ENCODE data around the gene ZNF543.

ZNF543 gene

GRCh38 chr19:57355916-57356315 is 35.6 kb downstream of the ZNF543 start:
- Histone ChIP-seq H3K27ac (ENCODE audit: low read length) (no peak overlapping the region), H3K4me1 (ENCODE audit: insufficient read depth, low read length) (peaks cover 22% of the 10 kb centered on the region), H3K27me3 (ENCODE audit: insufficient read depth, low read length, poor library complexity) (no peaks in the 10 kb centered on the region), H3K9me3 (ENCODE audit: insufficient read depth, low read length, severe bottlenecking) (no peaks in the 10 kb centered on the region), H3K36me3 (ENCODE audit: insufficient read depth, low read length) (peaks cover 68% of the 10 kb centered on the region), H2AFZ (ENCODE audit: low read depth, low read length) (no peak overlapping the region), H3K4me3 (ENCODE audit: low read depth in 1 of 2, low read length in 2 of 2) (no peak overlapping the region), H3K9ac (ENCODE audit: low read depth, low read length) (no peak overlapping the region), H3K79me2 (ENCODE audit: insufficient read depth, low read length) (peaks cover 47% of the 10 kb centered on the region), H3K4me2 (ENCODE audit: insufficient read depth, low read length) (no peak overlapping the region), H4K20me1 (ENCODE audit: insufficient read depth, low read length) (peaks cover 10% of the 10 kb centered on the region)
- TF ChIP-seq CTCF (IDR thresholded peaks at IDR 0.05; ENCODE audit: borderline replicate concordance, extremely low read depth, low read length, poor library complexity, severe bottlenecking) (no peak), EZH2 (IDR thresholded peaks at IDR 0.05; ENCODE audit: borderline replicate concordance, low read depth, low read length, severe bottlenecking) (no peak)
- ATAC-seq (ENCODE audit: insufficient read depth, low read depth) = no peak
- DNase-seq = no peak

- H3K4me3 ChIP-seq (ENCODE audit: low read depth in 1 of 2, low read length in 2 of 2) = no peak overlapping the region
- peaks cover 16% of the 10 kb centered on the region for H3K4me1 ChIP-seq (ENCODE audit: insufficient read depth, low read length)
- H3K79me2 ChIP-seq (ENCODE audit: insufficient read depth, low read length) = peaks cover 33% of the 10 kb centered on the region
- H3K4me2 ChIP-seq (ENCODE audit: insufficient read depth, low read length) = no peak overlapping the region
- H4K20me1 ChIP-seq (ENCODE audit: insufficient read depth, low read length) = peaks cover 7% of the 10 kb centered on the region; the same call in 1 of the 2 replicates
- H2AFZ ChIP-seq (ENCODE audit: low read depth, low read length) = no peak overlapping the region
- no peak overlapping the region for H3K9ac ChIP-seq (ENCODE audit: low read depth, low read length)
- no peak overlapping the region for H3K27ac ChIP-seq (ENCODE audit: low read length)
- no peak for TF ChIP-seq EZH2 (IDR thresholded peaks at IDR 0.05; ENCODE audit: borderline replicate concordance, low read depth, low read length, severe bottlenecking)
- DNase-seq (no peak), ATAC-seq (ENCODE audit: insufficient read depth, low read depth) (no peak)
- no peaks in the 10 kb centered on the region for H3K9me3 ChIP-seq (ENCODE audit: insufficient read depth, low read length, severe bottlenecking)
- no peaks in the 10 kb centered on the region for H3K27me3 ChIP-seq (ENCODE audit: insufficient read depth, low read length, poor library complexity)
- peaks cover 66% of the 10 kb centered on the region for H3K36me3 ChIP-seq (ENCODE audit: insufficient read depth, low read length)
These were observed 37.1 kb downstream of the ZNF543 start for GRCh38 chr19:57357406-57357805.

GRCh38 chr19:57359300-57359699 is 39.0 kb downstream of the ZNF543 start:
- Histone ChIP-seq H3K9ac (ENCODE audit: low read depth, low read length) (no peak overlapping the region), H3K27ac (ENCODE audit: low read length) (no peak overlapping the region), H3K4me3 (ENCODE audit: low read depth in 1 of 2, low read length in 2 of 2) (no peak overlapping the region), H3K79me2 (ENCODE audit: insufficient read depth, low read length) (peaks cover 28% of the 10 kb centered on the region), H4K20me1 (ENCODE audit: insufficient read depth, low read length) (no peaks in the 10 kb centered on the region), H3K36me3 (ENCODE audit: insufficient read depth, low read length) (peaks cover 49% of the 10 kb centered on the region), H2AFZ (ENCODE audit: low read depth, low read length) (no peak overlapping the region), H3K9me3 (ENCODE audit: insufficient read depth, low read length, severe bottlenecking) (no peaks in the 10 kb centered on the region), H3K4me1 (ENCODE audit: insufficient read depth, low read length) (peaks cover 13% of the 10 kb centered on the region), H3K27me3 (ENCODE audit: insufficient read depth, low read length, poor library complexity) (no peaks in the 10 kb centered on the region), H3K4me2 (ENCODE audit: insufficient read depth, low read length) (no peak overlapping the region)
- no peak for ATAC-seq (ENCODE audit: insufficient read depth, low read depth)
- no peak for DNase-seq
- no peak for TF ChIP-seq EZH2 (IDR thresholded peaks at IDR 0.05; ENCODE audit: borderline replicate concordance, low read depth, low read length, severe bottlenecking)
- no peak for TF ChIP-seq CTCF (IDR thresholded peaks at IDR 0.05; ENCODE audit: borderline replicate concordance, extremely low read depth, low read length, poor library complexity, severe bottlenecking)

- H3K4me2 ChIP-seq (ENCODE audit: insufficient read depth, low read length) = peak overlapping the region; percentile 81
- TF ChIP-seq EZH2 (IDR thresholded peaks at IDR 0.05; ENCODE audit: borderline replicate concordance, low read depth, low read length, severe bottlenecking) = no peak
- no peak for TF ChIP-seq CTCF (IDR thresholded peaks at IDR 0.05; ENCODE audit: borderline replicate concordance, extremely low read depth, low read length, poor library complexity, severe bottlenecking)
- H3K9ac ChIP-seq (ENCODE audit: low read depth, low read length) = peak overlapping the region; percentile 57
- H3K36me3 ChIP-seq (ENCODE audit: insufficient read depth, low read length) = peaks cover 23% of the 10 kb centered on the region
- H3K4me3 ChIP-seq (ENCODE audit: low read depth in 1 of 2, low read length in 2 of 2) = peak overlapping the region; percentile 20 to 60; a peak in 3 of 4 replicates
- no peaks in the 10 kb centered on the region for H4K20me1 ChIP-seq (ENCODE audit: insufficient read depth, low read length)
- no peaks in the 10 kb centered on the region for H3K27me3 ChIP-seq (ENCODE audit: insufficient read depth, low read length, poor library complexity)
- H3K79me2 ChIP-seq (ENCODE audit: insufficient read depth, low read length) = peaks cover 31% of the 10 kb centered on the region
- peak overlapping the region; percentile 75 for H2AFZ ChIP-seq (ENCODE audit: low read depth, low read length)
- no peaks in the 10 kb centered on the region for H3K9me3 ChIP-seq (ENCODE audit: insufficient read depth, low read length, severe bottlenecking)
- no peak for DNase-seq
- ATAC-seq (ENCODE audit: insufficient read depth, low read depth) = no peak
- peaks cover 19% of the 10 kb centered on the region for H3K4me1 ChIP-seq (ENCODE audit: insufficient read depth, low read length)
- peak overlapping the region; percentile 75 for H3K27ac ChIP-seq (ENCODE audit: low read length)
These were observed 42.1 kb downstream of the ZNF543 start for GRCh38 chr19:57362419-57362818.

Data from DND-41 (cell line).